Measurements from ENCODE around the gene ANKRD6.

DNA sequence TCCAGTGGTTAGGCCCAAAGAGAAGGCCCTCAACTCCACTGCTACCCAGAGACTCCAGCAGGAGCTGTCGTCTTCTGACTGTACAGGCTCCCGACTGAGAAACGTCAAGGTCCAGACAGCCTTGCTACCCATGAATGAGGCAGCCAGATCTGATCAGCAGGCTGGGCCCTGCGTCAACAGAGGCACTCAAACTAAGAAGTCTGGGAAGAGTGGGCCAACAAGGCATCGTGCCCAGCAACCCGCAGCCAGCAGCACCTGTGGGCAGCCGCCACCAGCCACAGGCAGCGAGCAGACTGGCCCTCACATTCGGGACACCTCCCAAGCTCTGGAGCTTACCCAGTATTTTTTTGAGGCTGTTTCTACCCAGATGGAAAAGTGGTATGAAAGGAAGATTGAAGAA, 197.5 kb downstream of the ANKRD6 start:
- TF ChIP-seq, protein P1, sequence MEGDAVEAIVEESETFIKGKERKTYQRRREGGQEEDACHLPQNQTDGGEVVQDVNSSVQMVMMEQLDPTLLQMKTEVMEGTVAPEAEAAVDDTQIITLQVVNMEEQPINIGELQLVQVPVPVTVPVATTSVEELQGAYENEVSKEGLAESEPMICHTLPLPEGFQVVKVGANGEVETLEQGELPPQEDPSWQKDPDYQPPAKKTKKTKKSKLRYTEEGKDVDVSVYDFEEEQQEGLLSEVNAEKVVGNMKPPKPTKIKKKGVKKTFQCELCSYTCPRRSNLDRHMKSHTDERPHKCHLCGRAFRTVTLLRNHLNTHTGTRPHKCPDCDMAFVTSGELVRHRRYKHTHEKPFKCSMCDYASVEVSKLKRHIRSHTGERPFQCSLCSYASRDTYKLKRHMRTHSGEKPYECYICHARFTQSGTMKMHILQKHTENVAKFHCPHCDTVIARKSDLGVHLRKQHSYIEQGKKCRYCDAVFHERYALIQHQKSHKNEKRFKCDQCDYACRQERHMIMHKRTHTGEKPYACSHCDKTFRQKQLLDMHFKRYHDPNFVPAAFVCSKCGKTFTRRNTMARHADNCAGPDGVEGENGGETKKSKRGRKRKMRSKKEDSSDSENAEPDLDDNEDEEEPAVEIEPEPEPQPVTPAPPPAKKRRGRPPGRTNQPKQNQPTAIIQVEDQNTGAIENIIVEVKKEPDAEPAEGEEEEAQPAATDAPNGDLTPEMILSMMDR (IDR thresholded peaks at IDR 0.05) = no peak
- no peak for TF ChIP-seq POLR2A (IDR thresholded peaks at IDR 0.05)
